ENCODE measurements around the gene OIT3. TPM values are rescaled to one million over a fixed set of nuclear protein-coding genes. Genes with fewer than 3 reads are reported as not detected.

OIT3 gene
- polyA plus RNA-seq (2011; rRNA removed), result 0.06 and 0.07 TPM in 2 replicates
- 0.09 and 0.11 TPM in 2 replicates for polyA plus RNA-seq (2012; cell fraction: cytosol; rRNA removed)
- polyA plus RNA-seq (2012; cell fraction: nucleus; rRNA removed), result 0.33 and 0.34 TPM in 2 replicates
- 0.07 to 0.08 TPM (median 0.08 TPM) in 3 replicates for polyA plus RNA-seq (2017; fragmentation: RNase III; extraction: RNeasy Plus Mini Kit Qiagen cat#74134 plus additional on column Dnase treatment)
- 0.24 and 0.58 TPM in 2 replicates for polyA minus RNA-seq (2011; rRNA and poly(A)+ RNA removed)

DNA sequence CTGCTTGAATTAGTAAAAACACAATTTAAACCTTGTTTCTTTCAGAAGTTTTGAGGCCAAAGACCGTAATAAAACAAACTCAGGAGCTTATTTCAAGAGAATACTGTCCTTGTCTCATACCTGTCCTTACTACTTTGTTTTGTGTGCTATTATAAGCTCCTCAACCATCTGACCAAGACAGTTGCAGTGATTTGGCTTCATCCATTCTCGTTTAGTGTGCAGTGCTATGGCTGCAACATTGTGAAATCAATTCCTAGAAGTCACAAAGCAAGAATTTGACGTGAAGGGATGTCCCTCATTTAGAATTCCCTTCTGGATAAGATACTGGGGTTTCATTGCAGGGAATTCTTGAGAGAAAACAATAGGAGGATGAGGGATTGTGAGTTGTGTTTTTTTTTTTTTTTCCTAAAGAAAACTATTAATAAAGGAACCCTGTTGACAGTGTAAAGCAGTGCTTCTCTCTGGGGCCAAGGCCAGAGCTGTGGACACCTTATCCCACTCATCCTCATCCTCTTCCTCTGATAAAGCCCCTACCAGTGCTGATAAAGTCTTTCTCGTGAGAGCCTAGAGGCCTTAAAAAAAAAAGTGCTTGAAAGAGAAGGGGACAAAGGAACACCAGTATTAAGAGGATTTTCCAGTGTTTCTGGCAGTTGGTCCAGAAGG, at the start of gene OIT3:
OIT3 (plus strand) TSS at position 604 of the 663 bp plus-strand sequence. CDS start 60 bp downstream, outside the sequence.
- ATAC-seq (peak in 1 of 2 experiments; percentile 43; a peak in 1 of 6 replicates), FAIRE-seq (no peak), DNase-seq (ENCODE audit: low read depth in 1 of 2, low spot score in 1 of 2) (no peak)
- CTCF ChIA-PET, result interaction anchor here (0.5 to 1.3 kb wide), 2 partner anchors 73 to 326 kb away, joined by 3 to 5 read pairs; no protein-coding TSS in a partner anchor
- no peak within 1 kb of the TSS for H3K27ac ChIP-seq
- H3K4me2 ChIP-seq, result no peak within 1 kb of the TSS
- H3K4me1 ChIP-seq, result no peaks in the 10 kb centered on the region
- WGBS (ENCODE audit: missing lambda C conversion rate), result 86% methylated on average over 4 of the region's 4 CpGs
- no peak within 1 kb of the TSS for H3K4me3 ChIP-seq
- no peaks in the 10 kb centered on the region for H3K9me3 ChIP-seq
- TF ChIP-seq FOSL2 (IDR thresholded peaks at IDR 0.05) (no peak), FOSL2 (CRISPR knock-in tag; IDR thresholded peaks at IDR 0.05) (no peak), KDM5A (IDR thresholded peaks at IDR 0.05) (no peak), ESRRA (IDR thresholded peaks at IDR 0.05; ENCODE audit: borderline replicate concordance, low read length) (no peak), HOXB13 (CRISPR knock-in tag; IDR thresholded peaks at IDR 0.05; ENCODE audit: low read depth) (no peak), POLR2AphosphoS2 (conservative IDR thresholded peaks at IDR 0.05; ENCODE audit: low read length) (no peak), RNF2 (IDR thresholded peaks at IDR 0.05; ENCODE audit: borderline replicate concordance, low read depth) (no peak), HDAC2 (IDR thresholded peaks at IDR 0.05) (no peak)
- TF ChIP-seq, protein P1, sequence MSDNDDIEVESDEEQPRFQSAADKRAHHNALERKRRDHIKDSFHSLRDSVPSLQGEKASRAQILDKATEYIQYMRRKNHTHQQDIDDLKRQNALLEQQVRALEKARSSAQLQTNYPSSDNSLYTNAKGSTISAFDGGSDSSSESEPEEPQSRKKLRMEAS (IDR thresholded peaks at IDR 0.05), result no peak
- TF ChIP-seq, protein P2, sequence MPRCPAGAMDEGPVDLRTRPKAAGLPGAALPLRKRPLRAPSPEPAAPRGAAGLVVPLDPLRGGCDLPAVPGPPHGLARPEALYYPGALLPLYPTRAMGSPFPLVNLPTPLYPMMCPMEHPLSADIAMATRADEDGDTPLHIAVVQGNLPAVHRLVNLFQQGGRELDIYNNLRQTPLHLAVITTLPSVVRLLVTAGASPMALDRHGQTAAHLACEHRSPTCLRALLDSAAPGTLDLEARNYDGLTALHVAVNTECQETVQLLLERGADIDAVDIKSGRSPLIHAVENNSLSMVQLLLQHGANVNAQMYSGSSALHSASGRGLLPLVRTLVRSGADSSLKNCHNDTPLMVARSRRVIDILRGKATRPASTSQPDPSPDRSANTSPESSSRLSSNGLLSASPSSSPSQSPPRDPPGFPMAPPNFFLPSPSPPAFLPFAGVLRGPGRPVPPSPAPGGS (IDR thresholded peaks at IDR 0.05), result no peak
- TF ChIP-seq, protein P3, sequence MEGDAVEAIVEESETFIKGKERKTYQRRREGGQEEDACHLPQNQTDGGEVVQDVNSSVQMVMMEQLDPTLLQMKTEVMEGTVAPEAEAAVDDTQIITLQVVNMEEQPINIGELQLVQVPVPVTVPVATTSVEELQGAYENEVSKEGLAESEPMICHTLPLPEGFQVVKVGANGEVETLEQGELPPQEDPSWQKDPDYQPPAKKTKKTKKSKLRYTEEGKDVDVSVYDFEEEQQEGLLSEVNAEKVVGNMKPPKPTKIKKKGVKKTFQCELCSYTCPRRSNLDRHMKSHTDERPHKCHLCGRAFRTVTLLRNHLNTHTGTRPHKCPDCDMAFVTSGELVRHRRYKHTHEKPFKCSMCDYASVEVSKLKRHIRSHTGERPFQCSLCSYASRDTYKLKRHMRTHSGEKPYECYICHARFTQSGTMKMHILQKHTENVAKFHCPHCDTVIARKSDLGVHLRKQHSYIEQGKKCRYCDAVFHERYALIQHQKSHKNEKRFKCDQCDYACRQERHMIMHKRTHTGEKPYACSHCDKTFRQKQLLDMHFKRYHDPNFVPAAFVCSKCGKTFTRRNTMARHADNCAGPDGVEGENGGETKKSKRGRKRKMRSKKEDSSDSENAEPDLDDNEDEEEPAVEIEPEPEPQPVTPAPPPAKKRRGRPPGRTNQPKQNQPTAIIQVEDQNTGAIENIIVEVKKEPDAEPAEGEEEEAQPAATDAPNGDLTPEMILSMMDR (IDR thresholded peaks at IDR 0.05), result no peak
- TF ChIP-seq, protein P4, sequence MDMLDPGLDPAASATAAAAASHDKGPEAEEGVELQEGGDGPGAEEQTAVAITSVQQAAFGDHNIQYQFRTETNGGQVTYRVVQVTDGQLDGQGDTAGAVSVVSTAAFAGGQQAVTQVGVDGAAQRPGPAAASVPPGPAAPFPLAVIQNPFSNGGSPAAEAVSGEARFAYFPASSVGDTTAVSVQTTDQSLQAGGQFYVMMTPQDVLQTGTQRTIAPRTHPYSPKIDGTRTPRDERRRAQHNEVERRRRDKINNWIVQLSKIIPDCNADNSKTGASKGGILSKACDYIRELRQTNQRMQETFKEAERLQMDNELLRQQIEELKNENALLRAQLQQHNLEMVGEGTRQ (IDR thresholded peaks at IDR 0.05), result no peak
- POLR2A ChIA-PET, result no interaction called here

DNA sequence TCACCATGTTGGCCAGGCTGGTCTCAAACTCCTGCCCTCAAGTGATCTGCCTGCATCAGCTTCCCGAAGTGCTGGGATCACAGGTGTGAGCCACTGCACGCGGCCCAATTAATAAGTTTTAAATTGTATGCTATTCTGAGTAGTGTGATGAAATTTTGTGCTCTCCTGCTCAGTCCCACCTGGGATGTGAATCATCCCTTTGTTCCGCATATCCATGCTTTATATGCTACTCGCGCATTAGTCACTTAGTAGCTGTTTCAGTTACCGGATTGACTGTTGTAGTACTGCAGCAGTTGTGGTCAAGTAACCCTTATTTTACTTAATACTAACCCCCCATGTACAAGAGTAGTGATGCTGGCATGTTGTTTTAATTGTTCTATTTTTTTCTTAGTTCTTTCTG, 47.3 kb upstream of the OIT3 start:
- peak; percentile 74 for FAIRE-seq
- Histone ChIP-seq H3K9me3 (peaks cover 5% of the 10 kb centered on the region; the same call in 2 of the 3 replicates), H3K4me3 (no peak overlapping the region), H3K4me2 (peak overlapping the region; percentile 65), H3K4me1 (peaks cover 22% of the 10 kb centered on the region), H3K27ac (peak overlapping the region; percentile 59 to 85)
- ChIA-PET POLR2A (interaction anchor here (0.6 kb wide), 1 partner anchor 249 kb away, joined by 4 read pairs; no protein-coding TSS in a partner anchor), CTCF (interaction anchor here (1.9 kb wide), 1 partner anchor 11 kb away, joined by 13 read pairs; no protein-coding TSS in a partner anchor)
- WGBS (ENCODE audit: missing lambda C conversion rate), result 33% methylated on average over 7 of the region's 7 CpGs
- peak; percentile 52 to 64 for DNase-seq (ENCODE audit: low read depth in 1 of 2, low spot score in 1 of 2)
- peak; percentile 94 to 99 for ATAC-seq
- TF ChIP-seq JUN (IDR thresholded peaks at IDR 0.05), result 0 out of 5 replicates have a peak, but pooled peaks of 1 of the 2 experiments have one; percentile 28
- no peak for TF ChIP-seq ESRRA (IDR thresholded peaks at IDR 0.05; ENCODE audit: borderline replicate concordance, low read length)
- TF ChIP-seq, protein P5, sequence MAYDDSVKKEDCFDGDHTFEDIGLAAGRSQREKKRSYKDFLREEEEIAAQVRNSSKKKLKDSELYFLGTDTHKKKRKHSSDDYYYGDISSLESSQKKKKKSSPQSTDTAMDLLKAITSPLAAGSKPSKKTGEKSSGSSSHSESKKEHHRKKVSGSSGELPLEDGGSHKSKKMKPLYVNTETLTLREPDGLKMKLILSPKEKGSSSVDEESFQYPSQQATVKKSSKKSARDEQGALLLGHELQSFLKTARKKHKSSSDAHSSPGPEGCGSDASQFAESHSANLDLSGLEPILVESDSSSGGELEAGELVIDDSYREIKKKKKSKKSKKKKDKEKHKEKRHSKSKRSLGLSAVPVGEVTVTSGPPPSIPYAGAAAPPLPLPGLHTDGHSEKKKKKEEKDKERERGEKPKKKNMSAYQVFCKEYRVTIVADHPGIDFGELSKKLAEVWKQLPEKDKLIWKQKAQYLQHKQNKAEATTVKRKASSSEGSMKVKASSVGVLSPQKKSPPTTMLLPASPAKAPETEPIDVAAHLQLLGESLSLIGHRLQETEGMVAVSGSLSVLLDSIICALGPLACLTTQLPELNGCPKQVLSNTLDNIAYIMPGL (CRISPR knock-in tag; IDR thresholded peaks at IDR 0.05; ENCODE audit: borderline replicate concordance), result no peak
- TF ChIP-seq EHF (CRISPR knock-in tag; IDR thresholded peaks at IDR 0.05), result no peak
- TF ChIP-seq NR3C1 (IDR thresholded peaks at IDR 0.05), result no peak
- TF ChIP-seq POLR2A (IDR thresholded peaks at IDR 0.05; ENCODE audit: low read length), result no peak
- TF ChIP-seq RCOR1 (IDR thresholded peaks at IDR 0.05; ENCODE audit: low read depth, low read length), result no peak
- TF ChIP-seq ZNF302 (CRISPR knock-in tag; IDR thresholded peaks at IDR 0.05), result no peak
- no peak for TF ChIP-seq ZFP36 (IDR thresholded peaks at IDR 0.05; ENCODE audit: borderline replicate concordance, partially characterized antibody)
- peak in 1 of 2 experiments; percentile 46; a peak in 1 of 4 replicates for TF ChIP-seq CEBPB (IDR thresholded peaks at IDR 0.05)
- no peak for TF ChIP-seq FOXS1 (CRISPR knock-in tag; IDR thresholded peaks at IDR 0.05)
- TF ChIP-seq, protein P4 (IDR thresholded peaks at IDR 0.05), result no peak
- TF ChIP-seq, protein P2 (IDR thresholded peaks at IDR 0.05), result no peak
- TF ChIP-seq FOSL2 (IDR thresholded peaks at IDR 0.05), result peak; percentile 66
- peak; percentile 80 for TF ChIP-seq FOSL2 (CRISPR knock-in tag; IDR thresholded peaks at IDR 0.05)
- TF ChIP-seq HOXA7 (CRISPR knock-in tag; IDR thresholded peaks at IDR 0.05), result no peak
- TF ChIP-seq JUNB (IDR thresholded peaks at IDR 0.05), result no peak
- TF ChIP-seq, protein P6, sequence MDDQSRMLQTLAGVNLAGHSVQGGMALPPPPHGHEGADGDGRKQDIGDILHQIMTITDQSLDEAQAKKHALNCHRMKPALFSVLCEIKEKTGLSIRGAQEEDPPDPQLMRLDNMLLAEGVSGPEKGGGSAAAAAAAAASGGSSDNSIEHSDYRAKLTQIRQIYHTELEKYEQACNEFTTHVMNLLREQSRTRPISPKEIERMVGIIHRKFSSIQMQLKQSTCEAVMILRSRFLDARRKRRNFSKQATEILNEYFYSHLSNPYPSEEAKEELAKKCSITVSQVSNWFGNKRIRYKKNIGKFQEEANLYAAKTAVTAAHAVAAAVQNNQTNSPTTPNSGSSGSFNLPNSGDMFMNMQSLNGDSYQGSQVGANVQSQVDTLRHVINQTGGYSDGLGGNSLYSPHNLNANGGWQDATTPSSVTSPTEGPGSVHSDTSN (IDR thresholded peaks at IDR 0.05), result no peak

All from A549 (cell line).